NCI-H128 (cell line): ENCODE data around the gene GANAB.
"Not testable (repeated sequence)": the region's sequence is repeated elsewhere in the genome, so short reads cannot be mapped to it uniquely, and the experiment has no call there.

Source experiments
- DNase-seq: peaks from one replicate; lab custom pipeline; 2025; ENCODE audit not compliant: unreplicated experiment; lab: John Stamatoyannopoulos, UW

GANAB gene

GRCh38 chr11:62667460-62667859 lies 21.0 kb upstream of the GANAB start:
- no peak for DNase-seq

GRCh38 chr11:62666259-62666926 lies 20.0 kb upstream of the GANAB start:
- DNase-seq = no peak

- DNase-seq = no peak
Measured at GRCh38 chr11:62665599-62666258, 19.3 kb upstream of the GANAB start.

- DNase-seq = peak; percentile 91
Measured at GRCh38 chr11:62665075-62665598, 18.7 kb upstream of the GANAB start, which contains the start of the genes C11orf98 and CSKMT. Gene C11orf98, minus strand, starts transcription at chr11:62665210. Its CDS starts 41 bp downstream, at chr11:62665169. Gene CSKMT, plus strand, starts transcription at chr11:62665312. Its CDS starts 568 bp downstream, at chr11:62665880.

- DNase-seq = peak; percentile 40
Measured at GRCh38 chr11:62664405-62665074, 18.1 kb upstream of the GANAB start.

- DNase-seq = no peak
Measured at GRCh38 chr11:62656796-62657429, 10.5 kb upstream of the GANAB start.

GRCh38 chr11:62654297-62654696 lies 7.9 kb upstream of the GANAB start:
- DNase-seq = no peak

- no peak for DNase-seq
Measured at GRCh38 chr11:62652161-62653006, 6.0 kb upstream of the GANAB start.

- not testable (repeated sequence) for DNase-seq
Measured at GRCh38 chr11:62650283-62650682, 3.9 kb upstream of the GANAB start.

- no peak for DNase-seq
Measured at GRCh38 chr11:62649486-62649885, 3.1 kb upstream of the GANAB start.

GRCh38 chr11:62648967-62649364 lies 2.6 kb upstream of the GANAB start:
- DNase-seq = no peak

- DNase-seq = no peak
Measured at GRCh38 chr11:62648185-62648966, 2.0 kb upstream of the GANAB start.

- DNase-seq = no peak
Measured at GRCh38 chr11:62647609-62648005, 1.2 kb upstream of the GANAB start.

GRCh38 chr11:62646825-62647608 lies 604 bp upstream of the GANAB start:
- DNase-seq = no peak

- DNase-seq = no peak
Measured at GRCh38 chr11:62645671-62645945, 805 bp downstream of the GANAB start.

GRCh38 chr11:62644220-62644619 lies 2.2 kb downstream of the GANAB start:
- DNase-seq = no peak

- no peak for DNase-seq
Measured at GRCh38 chr11:62632492-62632891, 13.9 kb downstream of the GANAB start.

GRCh38 chr11:62627713-62628112 lies 18.7 kb downstream of the GANAB start:
- DNase-seq = no peak

- DNase-seq = no peak
Measured at GRCh38 chr11:62622476-62623089, 23.8 kb downstream of the GANAB start.
